GM18873 (cell line): ENCODE data around the gene VAV3.

Experiments
- ATAC-seq: cut with Tn5 transposase; IDR thresholded peaks from one replicate; pipeline ENCODE4 v1.9.1; 2021; ENCODE audit warnings: mild to moderate bottlenecking, moderate library complexity, moderate number of reproducible peaks; ENCODE audit not compliant: unreplicated experiment, low FRiP score

VAV3 gene

DNA sequence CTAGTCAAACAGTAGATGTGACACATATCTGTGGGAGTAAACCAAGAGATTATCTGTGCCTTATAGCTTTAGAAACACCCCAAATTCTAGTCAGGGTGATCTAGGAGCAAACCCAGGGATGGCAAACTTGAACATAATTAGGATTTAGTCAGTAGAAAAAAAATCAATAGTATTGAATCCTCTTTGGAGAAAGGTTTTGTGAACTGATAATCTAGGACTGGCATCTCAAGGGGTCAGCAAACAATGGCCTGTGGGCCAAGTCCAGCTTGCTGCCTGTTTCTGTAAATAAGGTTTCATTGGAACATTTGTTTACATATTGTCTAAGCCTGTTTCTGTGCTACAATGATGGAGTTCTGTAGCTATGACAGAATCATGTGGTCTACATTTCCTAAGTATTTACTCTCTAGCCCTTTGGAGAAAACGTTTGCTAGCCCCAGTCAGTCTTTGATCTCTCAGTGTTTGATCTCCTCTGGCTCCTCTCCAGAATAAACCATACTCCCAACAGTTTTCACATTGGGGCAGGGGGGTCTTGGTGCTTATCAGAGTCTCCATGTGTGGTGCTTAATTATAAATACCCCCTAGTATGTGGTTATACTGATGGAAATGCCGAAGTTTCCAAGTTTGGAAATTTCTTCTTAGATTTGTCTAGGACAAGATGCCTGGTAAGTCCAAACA is 438.3 kb downstream of the VAV3 start:
- ATAC-seq: no peak

DNA sequence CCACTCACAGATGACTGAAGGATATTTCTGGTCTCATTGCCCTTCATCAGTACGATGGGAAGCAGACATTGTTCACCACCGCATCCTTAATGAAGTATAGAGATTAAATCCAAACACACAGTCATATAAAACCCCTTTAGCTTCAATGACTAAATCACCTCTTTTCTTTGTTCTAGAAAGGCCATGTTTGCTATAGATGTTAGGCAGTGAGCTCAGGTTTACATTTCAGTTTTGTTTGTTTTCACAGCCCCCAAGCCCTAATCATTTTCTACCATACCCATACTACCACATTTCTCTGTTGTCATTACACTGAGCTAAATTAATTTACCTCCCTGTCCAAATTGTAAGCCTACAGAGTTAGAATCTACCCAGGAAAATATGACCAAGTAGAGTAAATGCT is 439.0 kb downstream of the VAV3 start:
- ATAC-seq: no peak

DNA sequence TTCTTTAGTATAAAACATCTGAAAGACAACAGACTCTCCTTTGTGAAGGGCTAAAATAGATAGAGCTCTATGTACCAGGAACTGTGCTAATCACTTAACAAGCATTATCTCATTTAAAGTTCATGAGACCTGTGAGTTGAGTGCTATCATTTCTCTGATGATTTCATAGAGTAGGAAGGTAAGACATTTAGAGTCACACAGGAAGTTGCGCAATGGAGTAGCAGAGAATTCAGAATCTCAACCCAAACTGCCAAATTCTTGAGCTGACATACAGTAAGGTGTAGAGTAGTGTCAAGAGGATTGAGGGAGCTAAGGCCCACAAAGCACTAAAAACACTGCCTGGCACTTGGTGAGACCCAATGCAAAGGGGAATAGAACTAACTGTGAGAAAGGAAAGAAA is 439.8 kb downstream of the VAV3 start:
- no peak for ATAC-seq

DNA sequence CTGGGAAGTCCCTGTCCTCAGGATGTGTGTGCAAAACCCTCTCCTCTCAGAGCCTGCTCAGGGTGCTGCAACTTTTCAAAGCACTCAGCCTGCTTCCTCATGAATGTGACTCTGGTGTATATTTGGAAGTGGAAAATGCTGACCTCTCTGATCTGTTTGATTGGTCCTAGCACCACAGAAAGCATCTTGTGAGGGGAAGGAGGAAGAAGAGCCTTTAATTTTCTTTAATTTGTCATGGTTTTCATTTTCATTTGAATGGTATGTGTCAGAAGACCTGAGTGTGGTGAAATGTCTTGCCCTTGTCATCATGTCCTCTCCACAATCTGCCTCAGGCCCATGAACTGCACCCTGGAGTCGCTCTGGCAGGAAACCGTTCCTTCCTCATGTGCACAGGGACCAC is 440.7 kb downstream of the VAV3 start:
- no peak for ATAC-seq

DNA sequence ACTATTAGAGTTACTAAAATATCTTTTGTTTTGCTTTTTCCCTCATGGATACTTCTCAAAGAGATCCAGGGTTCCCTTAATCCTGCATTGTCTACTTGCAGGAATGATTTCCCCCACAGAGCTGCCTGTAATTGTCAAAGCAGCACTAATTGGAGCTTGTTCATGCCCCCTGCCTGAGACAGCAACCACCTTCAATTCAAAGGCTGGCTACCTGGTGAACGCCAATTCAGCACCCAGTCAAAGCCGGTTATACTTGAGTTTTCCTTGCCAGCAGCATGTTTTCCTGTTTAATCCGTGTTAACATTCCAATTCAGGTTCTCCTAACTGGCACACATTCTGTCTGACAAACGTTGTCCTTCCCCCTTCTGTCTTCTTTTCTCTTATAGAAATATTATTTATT is 441.2 kb downstream of the VAV3 start:
- no peak for ATAC-seq

- ATAC-seq: no peak
Measured at GRCh38 chr1:107523061-107523460, 441.9 kb downstream of the VAV3 start.
